Measurements from ENCODE around the gene CPA3.

The CPA3 gene

DNA sequence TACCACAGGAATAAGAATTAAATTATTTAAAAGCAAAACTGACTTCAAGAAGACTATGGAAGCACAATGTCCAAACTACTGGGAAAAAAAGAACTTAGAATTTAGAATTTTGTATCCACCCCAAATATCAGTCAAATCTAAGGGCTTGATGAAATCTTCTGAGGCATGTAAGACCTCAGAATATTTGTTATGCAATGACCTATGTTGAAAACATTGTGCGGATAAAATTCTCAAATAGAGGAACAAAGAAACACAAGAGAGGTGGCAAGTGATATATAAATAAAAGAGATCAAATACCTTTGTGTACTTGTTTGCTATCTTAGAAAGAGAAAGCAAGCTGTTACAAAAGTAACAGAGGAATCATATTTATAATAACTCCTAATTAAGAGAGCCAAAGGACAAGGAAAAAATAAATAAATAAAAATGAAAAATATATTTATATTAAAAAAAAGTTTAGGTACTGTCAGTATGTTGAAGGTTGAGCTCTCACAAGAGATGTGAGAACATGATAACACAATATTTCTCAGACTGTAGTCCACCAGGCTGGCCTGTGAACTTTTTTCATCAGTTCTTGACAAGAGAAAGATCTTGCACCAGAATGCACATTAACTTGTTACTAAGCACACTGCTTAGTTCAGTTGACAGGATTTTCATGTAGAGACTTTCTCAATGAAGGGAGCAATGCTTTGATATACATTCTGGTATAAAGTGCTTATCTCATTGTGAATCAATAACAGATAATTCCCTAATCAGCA lies 50.0 kb downstream of the CPA3 start:
- Histone ChIP-seq H3K9me3 (ENCODE audit: control insufficient read depth, insufficient read depth, low read length) (no peaks in the 10 kb centered on the region; the same call in 1 of the 2 replicates), H3K36me3 (ENCODE audit: insufficient read depth, low read length) (no peaks in the 10 kb centered on the region), H3K9ac (ENCODE audit: low read depth, low read length) (no peak overlapping the region), H3K4me1 (ENCODE audit: insufficient read depth, low read length) (no peaks in the 10 kb centered on the region)

DNA sequence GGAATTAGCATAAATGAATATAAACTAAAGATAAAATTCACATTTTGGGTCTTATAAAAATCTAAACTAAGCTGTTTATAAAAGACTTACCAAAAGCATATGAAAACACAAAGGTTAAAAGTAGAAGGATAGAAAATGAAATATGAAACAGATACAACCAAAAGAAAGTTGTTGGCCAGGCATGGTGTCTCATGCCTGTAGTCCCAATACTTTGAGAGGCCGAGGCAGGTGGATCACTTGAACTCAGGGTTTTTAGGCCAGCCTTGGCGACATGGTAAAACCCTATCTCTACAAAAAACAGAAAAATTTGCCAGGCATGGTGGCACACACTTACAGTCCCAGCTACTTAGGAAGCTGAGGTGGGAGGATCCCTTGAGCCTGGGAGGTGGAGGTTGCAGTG lies 51.0 kb downstream of the CPA3 start:
- H3K9ac ChIP-seq (ENCODE audit: low read depth, low read length): no peak overlapping the region
- H3K4me1 ChIP-seq (ENCODE audit: insufficient read depth, low read length): no peaks in the 10 kb centered on the region
- no peaks in the 10 kb centered on the region; the same call in 1 of the 2 replicates for H3K9me3 ChIP-seq (ENCODE audit: control insufficient read depth, insufficient read depth, low read length)
- H3K36me3 ChIP-seq (ENCODE audit: insufficient read depth, low read length): no peaks in the 10 kb centered on the region

DNA sequence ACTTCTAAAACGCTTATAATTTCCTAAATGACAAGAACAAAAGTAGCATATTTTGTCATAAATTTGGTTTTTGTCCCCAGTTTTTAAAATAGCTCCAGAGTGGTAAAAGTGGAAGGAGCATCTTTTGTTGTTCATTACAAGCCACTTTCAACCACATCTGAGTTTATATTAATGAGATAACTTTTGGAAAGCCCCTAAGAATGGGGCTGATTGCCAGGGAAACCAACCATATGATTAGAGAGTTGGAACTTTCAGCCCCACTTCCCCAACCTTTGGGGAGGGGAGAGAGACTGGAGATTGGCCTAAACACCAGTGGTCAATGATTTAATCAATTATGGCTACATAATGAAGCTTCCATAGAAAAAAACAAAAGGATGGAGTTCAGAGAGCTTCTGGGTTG lies 57.4 kb downstream of the CPA3 start:
- no peak overlapping the region for H3K9ac ChIP-seq (ENCODE audit: low read depth, low read length)
- H3K36me3 ChIP-seq (ENCODE audit: insufficient read depth, low read length): no peaks in the 10 kb centered on the region
- no peaks in the 10 kb centered on the region for H3K4me1 ChIP-seq (ENCODE audit: insufficient read depth, low read length)
- H3K9me3 ChIP-seq (ENCODE audit: control insufficient read depth, insufficient read depth, low read length): no peaks in the 10 kb centered on the region; the same call in 1 of the 2 replicates

DNA sequence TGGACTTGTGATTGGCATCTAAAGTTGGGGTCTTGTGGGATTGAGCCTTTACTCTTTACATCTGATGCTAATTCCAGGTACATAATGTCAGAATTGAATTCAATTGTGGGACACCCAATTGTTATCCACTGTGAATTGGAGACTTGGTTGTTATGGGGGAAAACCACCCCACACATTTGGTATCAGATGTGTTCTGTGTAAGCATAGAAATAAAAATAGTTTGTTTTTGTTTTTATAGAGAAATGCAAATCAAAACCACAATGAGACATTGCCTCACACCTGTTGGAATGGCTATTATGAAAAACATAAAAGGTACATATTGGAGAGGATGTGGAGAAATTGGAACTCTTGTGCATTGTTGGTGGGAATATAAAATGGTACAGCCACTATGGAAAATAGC lies 58.5 kb downstream of the CPA3 start:
- Histone ChIP-seq H3K4me1 (ENCODE audit: insufficient read depth, low read length) (no peaks in the 10 kb centered on the region), H3K9me3 (ENCODE audit: control insufficient read depth, insufficient read depth, low read length) (no peaks in the 10 kb centered on the region; the same call in 1 of the 2 replicates), H3K36me3 (ENCODE audit: insufficient read depth, low read length) (no peaks in the 10 kb centered on the region), H3K9ac (ENCODE audit: low read depth, low read length) (no peak overlapping the region)

DNA sequence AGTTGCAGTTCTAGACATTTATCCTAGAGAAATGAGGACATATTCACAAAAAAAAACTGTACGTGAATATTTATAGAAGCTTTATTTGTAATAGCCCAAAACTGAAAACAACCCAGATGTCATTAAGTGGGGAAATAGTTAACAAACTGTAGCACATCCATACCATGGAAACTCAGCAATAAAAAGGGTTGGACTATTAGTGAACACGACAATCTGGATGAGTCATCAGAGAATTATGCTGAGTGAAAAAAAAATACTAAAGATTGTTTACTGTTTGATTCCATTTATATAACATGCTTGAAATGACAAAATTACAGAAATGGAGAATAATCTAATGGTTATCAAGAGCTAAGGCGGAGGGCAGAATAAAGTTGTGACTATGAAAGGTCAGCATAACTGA lies 59.5 kb downstream of the CPA3 start:
- H3K36me3 ChIP-seq (ENCODE audit: insufficient read depth, low read length): no peaks in the 10 kb centered on the region
- no peak overlapping the region for H3K9ac ChIP-seq (ENCODE audit: low read depth, low read length)
- H3K9me3 ChIP-seq (ENCODE audit: control insufficient read depth, insufficient read depth, low read length): no peaks in the 10 kb centered on the region
- no peaks in the 10 kb centered on the region for H3K4me1 ChIP-seq (ENCODE audit: insufficient read depth, low read length)

DNA sequence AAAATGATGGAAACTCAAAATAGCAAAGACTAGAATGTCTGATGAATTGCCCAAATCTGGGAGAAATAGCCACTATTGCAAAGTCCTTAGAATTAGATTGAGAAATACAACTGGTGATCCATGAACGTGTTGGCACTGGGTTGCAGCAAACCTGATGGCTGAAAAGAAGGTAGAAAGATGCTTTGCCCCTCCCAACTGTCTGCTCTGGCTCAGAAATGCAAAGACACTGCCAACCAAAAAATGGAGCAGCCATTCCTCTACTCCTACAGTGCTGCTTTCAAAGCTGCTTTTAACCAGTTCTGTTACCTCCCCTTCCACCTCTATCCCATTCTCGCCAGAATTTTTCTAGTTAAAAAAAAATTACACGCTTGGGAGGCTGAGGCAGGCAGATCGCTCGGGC lies 60.7 kb downstream of the CPA3 start:
- Histone ChIP-seq H3K9ac (ENCODE audit: low read depth, low read length) (no peak overlapping the region), H3K36me3 (ENCODE audit: insufficient read depth, low read length) (no peaks in the 10 kb centered on the region), H3K4me1 (ENCODE audit: insufficient read depth, low read length) (no peaks in the 10 kb centered on the region), H3K9me3 (ENCODE audit: control insufficient read depth, insufficient read depth, low read length) (no peaks in the 10 kb centered on the region)

DNA sequence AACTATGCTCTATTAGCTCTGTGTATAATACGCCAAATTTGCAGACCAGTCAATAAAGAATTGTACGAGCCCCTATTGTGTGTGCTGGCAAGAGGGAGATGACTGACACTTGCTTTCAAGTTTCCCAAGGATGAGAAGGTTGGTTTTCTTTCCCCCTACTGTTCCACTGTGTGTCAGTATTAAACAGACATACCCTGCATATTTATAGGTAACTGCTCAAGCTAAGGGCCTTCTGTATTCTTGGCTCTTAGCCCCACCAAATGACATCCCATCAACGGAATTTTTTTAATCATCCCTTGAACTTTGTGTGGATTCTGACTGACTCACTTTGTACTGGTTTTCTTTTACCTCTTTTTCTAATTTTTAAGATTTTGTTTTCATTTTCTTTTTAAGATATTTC lies 65.7 kb downstream of the CPA3 start:
- Histone ChIP-seq H3K4me1 (ENCODE audit: insufficient read depth, low read length) (0 out of 2 replicates have a peak, but pooled peaks cover 3% of the 10 kb centered on the region), H3K36me3 (ENCODE audit: insufficient read depth, low read length) (no peaks in the 10 kb centered on the region), H3K9ac (ENCODE audit: low read depth, low read length) (no peak overlapping the region), H3K9me3 (ENCODE audit: control insufficient read depth, insufficient read depth, low read length) (no peaks in the 10 kb centered on the region)

DNA sequence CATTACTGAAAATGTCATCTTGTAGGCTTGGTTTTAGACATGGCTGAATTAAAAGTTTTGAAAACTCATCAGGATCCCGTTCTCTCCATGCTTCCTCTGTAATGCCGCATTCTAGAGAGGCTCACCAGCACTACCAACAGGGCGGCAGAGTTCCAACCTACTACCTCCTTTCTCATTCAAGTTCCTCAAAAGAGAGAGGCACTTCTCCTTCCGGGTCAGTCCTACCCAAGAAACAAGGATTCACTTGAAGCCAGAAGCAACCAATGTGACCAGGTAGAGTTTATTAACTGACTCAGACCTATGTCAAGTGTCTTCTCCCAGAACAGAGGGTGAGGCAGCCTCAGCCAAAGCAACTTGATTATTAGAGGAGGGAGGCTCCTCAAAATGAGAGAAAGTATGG lies 66.5 kb downstream of the CPA3 start:
- Histone ChIP-seq H3K4me1 (ENCODE audit: insufficient read depth, low read length) (0 out of 2 replicates have a peak, but pooled peaks cover 3% of the 10 kb centered on the region), H3K36me3 (ENCODE audit: insufficient read depth, low read length) (no peaks in the 10 kb centered on the region), H3K9ac (ENCODE audit: low read depth, low read length) (no peak overlapping the region), H3K9me3 (ENCODE audit: control insufficient read depth, insufficient read depth, low read length) (no peaks in the 10 kb centered on the region)

DNA sequence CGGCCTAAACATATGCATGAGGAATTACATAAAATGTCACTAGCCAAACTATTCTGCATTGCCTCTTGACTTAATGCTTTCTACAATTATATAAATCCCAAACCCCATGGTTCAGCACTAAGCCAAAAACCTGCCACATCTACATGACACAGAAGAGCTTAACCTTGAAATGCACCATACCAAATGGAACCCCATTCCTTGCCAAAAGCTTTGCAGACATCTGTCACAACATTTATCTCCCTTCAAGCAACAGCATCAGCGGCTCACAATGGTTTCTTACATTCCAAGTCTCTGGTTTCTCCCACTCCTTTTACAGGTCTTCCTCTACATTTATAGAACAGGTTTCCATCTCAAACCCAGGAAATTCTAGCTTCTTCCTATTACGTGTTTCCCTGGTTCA lies 67.9 kb downstream of the CPA3 start:
- H3K9me3 ChIP-seq (ENCODE audit: control insufficient read depth, insufficient read depth, low read length): no peaks in the 10 kb centered on the region
- H3K4me1 ChIP-seq (ENCODE audit: insufficient read depth, low read length): 0 out of 2 replicates have a peak, but pooled peaks cover 3% of the 10 kb centered on the region
- H3K36me3 ChIP-seq (ENCODE audit: insufficient read depth, low read length): no peaks in the 10 kb centered on the region
- H3K9ac ChIP-seq (ENCODE audit: low read depth, low read length): no peak overlapping the region

DNA sequence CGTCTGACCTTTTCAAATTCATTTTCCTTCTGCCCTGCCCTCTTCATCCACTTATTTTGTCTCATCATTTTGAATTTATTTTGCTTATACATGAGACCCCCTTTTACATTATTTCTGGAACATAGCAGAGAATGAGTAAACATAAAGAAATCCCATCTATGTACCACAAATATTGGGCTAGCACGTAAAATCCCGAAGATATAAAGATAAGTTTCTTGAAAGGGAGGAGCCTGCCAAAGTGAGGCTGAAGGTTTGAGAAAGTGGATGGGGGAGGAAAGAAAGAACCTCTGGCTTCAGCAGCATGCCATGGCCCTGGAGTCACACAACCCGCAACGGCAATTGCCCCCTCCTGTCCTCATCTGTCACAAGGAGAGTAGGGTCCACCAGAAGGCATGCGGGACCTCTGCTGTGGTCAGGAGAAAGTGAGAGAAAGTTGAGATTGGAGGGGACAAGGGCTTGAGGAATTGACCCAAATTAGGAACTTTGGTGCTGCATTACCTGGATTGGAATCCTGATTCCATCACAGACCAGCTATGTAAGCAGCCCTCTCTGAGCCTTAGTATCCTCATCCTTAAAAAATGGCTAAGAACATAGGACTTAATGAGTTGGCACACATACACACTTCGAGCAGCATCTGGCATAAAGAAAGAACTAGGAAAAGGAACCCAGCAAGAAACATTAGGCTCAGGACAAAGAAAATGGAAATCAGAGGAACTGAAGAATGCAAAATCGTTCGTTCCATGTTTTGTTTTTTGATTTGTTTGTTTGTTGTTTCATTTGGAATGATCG lies 72.6 kb downstream of the CPA3 start:
- H3K9me3 ChIP-seq (ENCODE audit: control insufficient read depth, insufficient read depth, low read length): no peaks in the 10 kb centered on the region
- 0 out of 2 replicates have a peak, but pooled peaks cover 3% of the 10 kb centered on the region for H3K4me1 ChIP-seq (ENCODE audit: insufficient read depth, low read length)
- no peaks in the 10 kb centered on the region for H3K36me3 ChIP-seq (ENCODE audit: insufficient read depth, low read length)
- no peak overlapping the region for H3K9ac ChIP-seq (ENCODE audit: low read depth, low read length)

DNA sequence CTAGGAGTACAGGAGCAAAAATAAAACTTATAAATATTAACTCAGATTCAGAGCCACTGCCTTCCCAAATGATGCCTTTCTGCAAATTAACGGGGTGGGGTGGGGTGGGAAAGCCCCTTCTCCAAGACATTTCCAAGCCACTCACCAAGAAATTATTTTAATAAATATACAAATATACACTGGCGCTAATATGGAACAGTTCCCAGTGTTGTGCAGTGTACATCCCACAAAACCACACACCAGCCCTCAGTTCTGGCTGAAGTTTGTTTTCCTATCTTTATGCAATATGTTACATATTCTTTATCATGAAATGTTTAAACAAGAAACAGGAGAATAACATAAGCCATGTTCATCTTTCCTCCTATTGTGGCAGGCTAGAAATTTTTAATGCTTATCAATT lies 73.2 kb downstream of the CPA3 start:
- no peaks in the 10 kb centered on the region for H3K36me3 ChIP-seq (ENCODE audit: insufficient read depth, low read length)
- H3K9me3 ChIP-seq (ENCODE audit: control insufficient read depth, insufficient read depth, low read length): no peaks in the 10 kb centered on the region
- no peak overlapping the region for H3K9ac ChIP-seq (ENCODE audit: low read depth, low read length)
- H3K4me1 ChIP-seq (ENCODE audit: insufficient read depth, low read length): no peaks in the 10 kb centered on the region

DNA sequence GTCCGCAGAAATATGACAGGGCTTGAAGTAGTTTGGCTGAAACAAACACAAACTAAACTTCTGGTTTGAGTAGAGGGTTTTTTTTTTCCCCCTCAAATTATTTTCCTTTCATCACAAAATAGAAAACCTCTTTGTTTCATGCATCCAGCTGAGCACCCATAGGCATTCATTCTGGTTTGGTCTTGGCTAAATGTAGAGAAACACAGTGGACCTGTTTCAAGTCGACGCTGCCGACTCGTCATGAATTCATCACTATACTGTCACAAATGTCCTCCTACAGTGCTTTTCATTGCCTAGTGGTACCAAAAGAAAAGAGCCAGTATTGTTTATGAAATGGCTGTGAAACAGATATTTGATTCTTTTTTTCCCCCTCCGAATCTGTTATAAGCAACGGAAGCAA lies 73.8 kb downstream of the CPA3 start:
- H3K36me3 ChIP-seq (ENCODE audit: insufficient read depth, low read length): no peaks in the 10 kb centered on the region
- no peaks in the 10 kb centered on the region for H3K4me1 ChIP-seq (ENCODE audit: insufficient read depth, low read length)
- H3K9me3 ChIP-seq (ENCODE audit: control insufficient read depth, insufficient read depth, low read length): no peaks in the 10 kb centered on the region
- H3K9ac ChIP-seq (ENCODE audit: low read depth, low read length): no peak overlapping the region

DNA sequence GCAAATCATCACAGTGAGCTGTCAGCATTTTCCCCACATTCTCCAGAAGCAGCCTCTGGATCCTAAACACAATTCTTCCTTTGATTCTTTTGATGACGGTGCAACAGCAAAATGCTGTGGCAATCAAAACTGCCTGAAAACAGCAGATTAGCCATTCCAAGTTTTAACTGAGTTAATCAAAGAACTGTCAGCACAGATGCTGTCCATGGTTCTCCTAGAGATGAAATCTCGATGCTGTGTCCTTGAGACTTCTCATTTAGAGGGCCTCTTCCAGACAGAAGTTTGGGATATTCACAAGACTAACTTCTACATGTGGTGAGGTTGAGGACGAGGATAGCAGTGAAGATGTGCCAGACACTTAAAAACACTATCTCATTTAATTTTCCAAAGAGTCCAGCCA lies 75.9 kb downstream of the CPA3 start:
- no peaks in the 10 kb centered on the region for H3K4me1 ChIP-seq (ENCODE audit: insufficient read depth, low read length)

DNA sequence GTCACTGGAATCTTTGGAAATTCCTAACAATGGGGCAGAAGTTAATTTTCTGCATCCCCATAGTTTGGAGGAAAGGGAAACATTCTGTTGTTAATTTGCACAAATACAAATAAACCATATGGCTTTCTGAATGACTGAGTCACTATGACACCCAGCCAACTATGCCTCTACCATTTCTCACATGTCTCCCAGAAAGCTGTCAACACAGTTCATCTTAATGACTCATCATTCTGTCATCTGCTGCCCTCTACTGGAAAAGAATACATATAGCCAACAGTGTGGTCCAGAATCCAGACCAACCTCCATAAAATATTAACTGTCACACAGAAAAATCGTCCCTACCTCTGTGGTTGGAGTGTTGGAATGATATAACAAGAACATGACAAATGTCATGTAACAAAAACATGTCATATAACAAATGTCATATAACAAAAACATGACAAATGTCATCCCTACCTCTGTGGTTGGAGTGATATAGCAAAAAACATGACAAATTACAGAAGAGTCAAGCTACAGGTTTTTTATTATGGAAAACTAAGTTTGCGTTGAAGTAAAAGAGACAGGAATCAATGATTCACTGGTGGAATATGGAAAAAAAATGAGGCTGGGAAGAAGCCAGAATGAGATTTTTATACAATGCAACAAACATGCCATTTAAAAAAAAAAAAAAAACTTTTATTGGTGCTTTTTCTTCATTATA lies 78.6 kb downstream of the CPA3 start:
- Histone ChIP-seq H3K4me1 (ENCODE audit: insufficient read depth, low read length) (no peaks in the 10 kb centered on the region), H3K9me3 (ENCODE audit: control insufficient read depth, insufficient read depth, low read length) (no peaks in the 10 kb centered on the region), H3K9ac (ENCODE audit: low read depth, low read length) (no peak overlapping the region), H3K36me3 (ENCODE audit: insufficient read depth, low read length) (no peaks in the 10 kb centered on the region)

More for the DNA sequence above, 75.9 kb downstream of the CPA3 start:
- Histone ChIP-seq H3K36me3 (ENCODE audit: insufficient read depth, low read length) (no peaks in the 10 kb centered on the region), H3K9me3 (ENCODE audit: control insufficient read depth, insufficient read depth, low read length) (no peaks in the 10 kb centered on the region), H3K9ac (ENCODE audit: low read depth, low read length) (no peak overlapping the region)
